Measurements from ENCODE around the gene UBASH3B.
A peak's percentile ranks its signal among the peaks of the same experiment; 100 is the strongest.
"Not testable (repeated sequence)": the region's sequence is repeated elsewhere in the genome, so short reads cannot be mapped to it uniquely, and the experiment has no call there.

UBASH3B gene, protein sequence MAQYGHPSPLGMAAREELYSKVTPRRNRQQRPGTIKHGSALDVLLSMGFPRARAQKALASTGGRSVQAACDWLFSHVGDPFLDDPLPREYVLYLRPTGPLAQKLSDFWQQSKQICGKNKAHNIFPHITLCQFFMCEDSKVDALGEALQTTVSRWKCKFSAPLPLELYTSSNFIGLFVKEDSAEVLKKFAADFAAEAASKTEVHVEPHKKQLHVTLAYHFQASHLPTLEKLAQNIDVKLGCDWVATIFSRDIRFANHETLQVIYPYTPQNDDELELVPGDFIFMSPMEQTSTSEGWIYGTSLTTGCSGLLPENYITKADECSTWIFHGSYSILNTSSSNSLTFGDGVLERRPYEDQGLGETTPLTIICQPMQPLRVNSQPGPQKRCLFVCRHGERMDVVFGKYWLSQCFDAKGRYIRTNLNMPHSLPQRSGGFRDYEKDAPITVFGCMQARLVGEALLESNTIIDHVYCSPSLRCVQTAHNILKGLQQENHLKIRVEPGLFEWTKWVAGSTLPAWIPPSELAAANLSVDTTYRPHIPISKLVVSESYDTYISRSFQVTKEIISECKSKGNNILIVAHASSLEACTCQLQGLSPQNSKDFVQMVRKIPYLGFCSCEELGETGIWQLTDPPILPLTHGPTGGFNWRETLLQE

DNA sequence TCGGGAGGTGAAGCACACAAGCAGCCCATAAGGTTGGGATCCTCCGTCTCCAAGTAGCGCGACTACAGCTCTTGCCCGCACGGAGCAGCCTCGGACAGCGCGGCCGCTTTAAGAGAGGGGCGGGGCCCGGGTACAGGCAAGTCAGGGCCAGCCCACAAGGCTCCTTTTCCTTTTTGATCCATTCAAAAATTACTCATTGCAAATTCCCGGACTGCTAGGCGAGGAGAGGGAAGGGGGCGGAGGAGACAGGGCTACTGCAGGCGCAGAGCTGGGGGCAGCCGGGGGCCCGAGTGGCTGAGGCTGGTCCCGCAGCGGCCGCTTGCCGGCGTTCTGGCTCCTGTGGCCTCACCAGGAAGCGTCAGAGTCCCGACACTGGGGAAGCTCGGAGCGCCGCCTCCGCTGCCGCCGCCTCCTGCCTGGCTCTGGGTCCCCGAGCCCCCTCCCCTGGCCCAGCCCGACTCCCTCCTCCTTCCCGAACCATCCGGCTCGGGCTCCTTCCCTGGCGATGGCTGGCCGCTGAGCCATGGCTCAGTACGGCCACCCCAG lies at the start of gene UBASH3B:
TSS of gene UBASH3B (plus strand) at position 196 of the 546 bp plus-strand sequence. CDS start at position 524, 328 bp downstream.
- DNase-seq (ENCODE audit: low read depth in 4 of 4, low spot score in 1 of 4), result peak; percentile 29 to 59 (median 38)

DNA sequence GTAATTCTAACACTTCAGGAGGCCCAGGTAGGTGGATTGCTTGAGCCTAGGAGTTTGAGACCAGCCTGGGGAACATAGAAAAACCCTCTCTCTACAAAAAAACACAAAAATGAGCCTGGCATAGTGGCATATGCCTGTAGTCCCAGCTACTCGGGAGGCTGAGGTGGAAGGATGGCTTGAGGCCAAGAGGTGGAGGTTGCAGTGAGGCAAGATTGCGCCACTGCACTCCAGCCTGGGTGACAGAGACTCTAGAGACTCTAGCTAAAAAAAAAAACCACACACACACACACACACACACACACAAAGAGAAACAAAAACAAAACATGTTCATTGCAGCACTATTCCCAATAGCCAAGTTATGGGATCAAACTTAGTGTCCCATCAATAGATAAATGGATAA lies 48.4 kb upstream of the UBASH3B start:
- not testable (repeated sequence) for DNase-seq (ENCODE audit: low read depth in 4 of 4, low spot score in 1 of 4)

DNA sequence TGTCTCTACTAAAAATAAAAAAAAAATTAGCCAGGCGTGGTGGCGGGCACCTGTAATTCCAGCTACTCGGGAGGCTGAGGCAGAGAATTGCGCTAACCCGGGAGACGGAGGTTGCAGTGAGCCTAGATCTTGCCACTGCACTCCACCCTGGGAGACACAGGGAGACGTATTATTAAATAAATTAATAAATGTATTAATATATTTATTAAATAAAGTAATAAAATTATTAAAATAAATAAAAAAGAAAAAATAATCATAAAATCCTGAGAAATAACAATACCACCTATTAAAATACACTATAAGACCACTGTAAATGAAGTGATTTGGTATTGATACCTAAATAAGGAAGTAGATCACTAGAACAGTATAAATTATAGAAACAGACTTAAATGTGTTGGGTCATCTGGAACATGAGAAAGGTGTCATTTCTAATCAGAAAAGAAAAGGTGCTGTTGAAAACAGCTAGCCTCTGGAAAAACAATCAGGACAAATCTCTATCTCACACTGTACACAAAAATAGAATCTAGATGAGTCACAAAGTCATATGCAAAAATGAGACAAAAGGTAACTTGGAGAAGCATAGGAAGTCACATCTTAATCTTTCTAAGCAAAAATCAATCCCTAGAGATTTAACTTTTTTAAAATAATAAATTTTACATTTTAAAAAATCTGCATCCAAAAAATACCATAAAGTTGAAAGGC lies 43.2 kb upstream of the UBASH3B start:
- DNase-seq (ENCODE audit: low read depth in 4 of 4, low spot score in 1 of 4), result no peak

DNA sequence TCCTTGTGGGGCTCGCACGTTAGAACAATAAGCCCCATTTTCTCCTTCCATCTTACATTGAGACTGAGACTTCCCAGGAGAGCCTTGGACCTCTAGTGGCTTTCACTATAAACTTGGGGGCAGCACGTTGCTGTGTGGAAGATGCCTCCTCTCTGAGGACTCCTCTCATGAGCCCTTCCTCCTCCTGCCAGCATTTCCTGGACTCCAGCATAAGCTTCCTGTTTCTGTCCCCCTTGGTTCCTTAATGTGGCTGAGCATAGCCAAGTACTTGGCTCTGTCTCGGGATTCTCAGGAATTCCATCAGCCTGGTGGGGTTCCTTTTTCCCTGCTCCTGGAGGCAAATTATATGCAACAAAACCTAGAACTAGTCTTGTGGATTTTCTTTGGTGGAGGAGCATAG lies 38.8 kb upstream of the UBASH3B start:
- no peak for DNase-seq (ENCODE audit: low read depth in 4 of 4, low spot score in 1 of 4)

DNA sequence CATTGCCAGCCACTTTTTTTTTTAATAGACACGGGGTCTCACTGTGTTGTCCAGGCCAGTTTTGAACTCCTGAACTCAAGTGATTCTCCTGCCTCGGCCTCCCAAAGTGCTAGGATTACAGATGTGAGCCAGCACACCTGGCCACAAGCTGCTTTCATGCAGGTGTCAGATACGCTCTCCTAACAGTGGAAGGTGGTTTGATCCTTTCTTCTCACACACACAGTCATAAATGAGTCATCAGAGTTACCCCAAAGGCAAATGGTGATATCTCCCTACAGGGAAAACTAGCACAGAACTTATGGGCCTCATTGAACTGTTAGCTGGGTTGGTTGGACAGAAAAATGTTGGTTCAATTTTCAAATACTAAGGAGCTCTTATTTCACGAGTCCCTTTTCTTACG lies 38.2 kb upstream of the UBASH3B start:
- no peak for DNase-seq (ENCODE audit: low read depth in 4 of 4, low spot score in 1 of 4)

DNA sequence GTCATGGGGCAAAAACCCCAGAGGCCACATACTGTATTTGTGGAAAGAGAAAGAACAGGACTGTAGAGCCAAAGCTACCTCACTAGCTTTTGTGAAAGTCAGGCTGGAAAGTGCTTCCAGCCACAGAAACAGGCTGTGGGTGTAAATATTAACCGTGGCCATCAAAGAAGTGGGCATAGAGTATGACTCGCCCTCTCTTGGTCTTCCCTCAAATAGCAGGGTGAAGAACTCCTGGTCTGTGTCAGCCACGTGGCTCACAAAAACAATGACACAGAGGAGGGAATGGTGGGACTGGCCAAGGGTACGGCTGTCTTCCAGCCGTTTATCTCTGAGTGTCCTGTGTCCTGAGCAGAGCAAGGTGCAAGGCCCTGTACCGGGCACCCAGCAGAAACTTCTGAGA lies 37.6 kb upstream of the UBASH3B start:
- no peak for DNase-seq (ENCODE audit: low read depth in 4 of 4, low spot score in 1 of 4)

DNA sequence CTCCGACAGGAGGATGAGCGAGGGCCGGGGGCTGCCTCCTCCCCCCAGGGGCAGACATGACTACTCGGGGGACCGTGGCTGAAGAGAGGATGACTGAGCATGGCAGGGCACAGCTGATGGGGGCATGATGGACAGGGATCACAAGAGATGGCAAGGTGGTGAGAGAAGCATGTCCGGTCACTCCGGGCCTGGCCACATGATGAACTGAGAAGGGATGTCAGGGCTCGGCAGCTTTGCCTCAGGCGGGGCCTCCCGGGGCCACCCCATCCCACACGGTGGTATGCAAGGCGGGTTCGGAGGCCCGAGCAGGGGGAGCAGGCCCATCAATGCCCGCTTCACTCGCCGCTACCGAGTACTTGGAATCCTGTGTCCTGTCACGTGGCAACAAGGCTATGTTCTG lies 36.6 kb upstream of the UBASH3B start:
- DNase-seq (ENCODE audit: low read depth in 4 of 4, low spot score in 1 of 4), result no peak

DNA sequence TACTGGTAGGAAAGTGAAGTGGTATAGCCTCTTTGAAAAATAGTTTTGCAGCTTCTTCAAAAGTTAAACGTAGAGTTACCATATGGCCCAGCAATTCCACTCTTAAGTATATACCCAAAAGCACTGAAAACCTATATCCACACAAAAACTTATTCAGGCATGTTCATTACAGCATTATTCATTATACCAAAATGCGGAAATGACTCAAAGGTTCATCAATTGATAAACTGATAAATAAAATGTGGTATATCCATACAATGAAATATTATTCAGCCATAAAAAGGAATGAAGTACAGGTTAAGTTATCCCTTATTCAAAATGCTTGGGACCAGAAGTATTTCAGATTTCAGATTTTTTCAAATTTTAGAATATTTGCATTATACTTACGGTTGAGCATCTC lies 35.8 kb upstream of the UBASH3B start:
- DNase-seq (ENCODE audit: low read depth in 4 of 4, low spot score in 1 of 4), result no peak

DNA sequence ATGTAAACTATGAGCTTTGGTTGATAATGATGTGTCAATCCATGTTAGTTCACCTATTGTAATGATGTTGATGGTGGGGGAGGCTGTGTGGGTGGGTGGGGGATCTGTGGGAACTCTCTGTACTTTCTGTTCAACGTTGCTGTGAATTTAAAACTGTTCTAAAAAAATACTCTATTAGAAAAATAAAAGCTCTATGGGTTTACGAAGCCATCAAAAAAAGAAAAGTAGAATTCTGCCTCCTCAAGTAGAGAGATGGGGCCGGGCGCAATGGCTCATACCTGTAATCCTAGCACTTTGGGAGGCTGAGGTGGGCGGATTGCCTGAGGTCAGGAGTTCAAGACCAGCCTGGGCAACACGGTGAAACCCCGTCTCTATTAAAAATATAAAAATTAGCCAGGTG lies 30.0 kb upstream of the UBASH3B start:
- DNase-seq (ENCODE audit: low read depth in 4 of 4, low spot score in 1 of 4), result not testable (repeated sequence)

DNA sequence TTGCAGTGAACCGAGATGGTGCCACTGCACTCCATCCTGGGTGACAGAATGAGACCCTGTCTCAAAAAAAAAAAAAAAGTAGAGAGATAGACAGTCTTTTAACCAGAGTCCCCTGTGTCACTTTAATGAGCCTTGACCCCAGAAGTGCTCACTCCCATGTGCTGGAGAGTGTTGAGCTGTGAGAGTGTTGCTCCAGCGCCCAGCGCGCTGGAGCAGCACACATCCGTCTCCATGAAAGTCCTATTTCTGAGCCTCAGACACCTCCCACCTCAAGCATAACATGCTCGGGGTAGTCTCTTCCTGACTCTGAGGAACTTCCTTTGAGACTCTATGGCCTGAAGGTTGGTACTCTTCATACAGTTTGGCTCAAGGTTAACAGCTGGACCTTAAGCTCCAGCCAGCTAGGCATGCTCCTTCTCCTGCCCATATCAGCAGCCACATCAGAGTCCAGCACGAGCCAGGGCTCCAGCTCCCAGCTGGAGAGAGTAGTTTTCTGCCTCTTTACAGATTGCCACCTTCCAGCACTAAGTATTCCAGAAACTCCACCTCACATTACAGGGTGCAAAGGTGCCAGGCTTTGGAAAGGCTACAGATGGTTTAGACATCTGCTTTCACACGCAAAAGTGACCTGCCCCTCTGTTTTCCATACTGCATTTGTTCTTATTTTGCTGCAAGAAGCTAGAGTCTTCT lies 29.4 kb upstream of the UBASH3B start:
- DNase-seq (ENCODE audit: low read depth in 4 of 4, low spot score in 1 of 4), result no peak

DNA sequence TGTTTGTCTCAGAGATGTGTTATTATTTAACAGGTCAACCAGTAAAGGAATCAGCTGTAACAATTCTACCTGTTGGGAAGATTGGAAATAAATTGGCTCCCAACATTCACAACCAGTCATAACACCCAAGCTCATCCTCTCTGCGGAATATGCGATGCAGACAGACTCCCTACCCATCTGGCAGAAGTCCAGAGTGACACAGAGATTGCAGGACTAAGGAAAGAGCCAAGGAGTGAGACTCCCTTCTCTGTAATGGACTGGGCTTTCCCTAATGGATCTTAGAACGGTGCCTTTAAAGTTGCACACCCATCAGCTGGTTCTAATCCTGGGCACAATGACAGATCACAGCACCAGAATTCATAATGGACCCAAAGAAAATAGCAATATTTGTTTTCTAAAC lies 27.8 kb upstream of the UBASH3B start:
- no peak for DNase-seq (ENCODE audit: low read depth in 4 of 4, low spot score in 1 of 4)

DNA sequence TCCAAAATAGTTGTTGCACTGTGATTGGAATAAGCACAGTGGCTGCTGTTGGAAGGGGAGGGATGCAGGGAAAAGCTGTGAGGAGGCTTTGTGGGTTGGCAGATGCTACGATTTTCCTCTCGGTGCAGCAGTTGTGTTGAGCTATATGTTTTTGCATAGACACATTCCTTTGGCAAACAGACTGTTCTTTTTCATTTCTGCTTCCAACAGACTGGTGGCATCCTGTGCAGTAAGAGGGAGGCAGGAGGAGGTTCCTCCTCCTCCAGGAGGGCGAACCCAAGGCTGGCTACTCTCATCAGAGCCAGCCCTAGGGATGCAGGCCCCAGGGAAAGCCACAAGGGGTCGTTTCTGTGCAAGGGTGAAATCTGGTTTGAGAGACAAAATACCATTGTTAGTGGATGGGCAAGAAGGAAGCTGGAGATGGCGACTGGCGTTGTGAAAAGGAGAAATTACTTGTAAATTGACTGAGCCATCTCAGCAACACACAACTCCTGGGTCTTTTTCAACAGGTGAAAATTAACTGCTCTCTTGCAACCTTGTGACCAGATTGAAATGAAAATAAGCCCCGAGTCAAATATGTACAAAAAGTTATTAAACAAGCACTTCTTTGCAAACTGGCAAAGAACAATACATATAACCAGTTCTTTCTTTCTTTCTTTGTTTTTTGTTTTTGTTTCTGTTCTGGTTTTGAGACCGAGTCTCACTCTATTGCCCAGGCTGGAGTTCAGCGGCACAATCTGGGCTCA lies 26.5 kb upstream of the UBASH3B start:
- peak; percentile 39 to 49 (median 44) for DNase-seq (ENCODE audit: low read depth in 4 of 4, low spot score in 1 of 4)

DNA sequence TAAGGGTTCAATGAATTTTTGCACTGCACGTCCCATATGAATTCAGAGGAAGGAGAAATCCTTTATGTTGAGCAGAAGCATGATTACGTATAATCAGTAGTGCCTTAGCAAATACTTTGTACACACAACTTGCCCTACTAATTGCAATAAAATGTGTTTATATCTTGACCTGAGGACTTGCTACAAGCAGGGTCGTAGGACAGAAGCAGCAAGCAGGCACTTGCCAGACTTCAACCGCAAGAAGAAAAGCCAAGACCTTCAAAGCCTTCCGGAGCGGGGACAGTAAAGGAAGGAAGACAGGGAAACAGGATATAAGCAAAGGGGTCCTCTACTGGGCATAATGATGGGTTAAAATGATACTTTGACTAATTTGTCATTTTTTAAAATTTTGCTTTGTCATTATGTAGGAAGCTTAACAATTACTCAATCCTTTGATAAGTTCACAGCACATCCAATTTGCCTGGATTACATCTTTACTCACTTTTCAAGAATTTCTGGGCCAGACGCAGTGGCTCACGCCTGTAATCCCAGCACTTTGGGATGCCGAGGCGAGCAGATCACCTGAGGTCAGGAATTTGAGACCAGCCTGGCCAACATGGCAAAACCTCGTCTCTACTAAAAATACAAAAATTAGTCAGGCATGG lies 23.2 kb upstream of the UBASH3B start:
- no peak for DNase-seq (ENCODE audit: low read depth in 4 of 4, low spot score in 1 of 4)

DNA sequence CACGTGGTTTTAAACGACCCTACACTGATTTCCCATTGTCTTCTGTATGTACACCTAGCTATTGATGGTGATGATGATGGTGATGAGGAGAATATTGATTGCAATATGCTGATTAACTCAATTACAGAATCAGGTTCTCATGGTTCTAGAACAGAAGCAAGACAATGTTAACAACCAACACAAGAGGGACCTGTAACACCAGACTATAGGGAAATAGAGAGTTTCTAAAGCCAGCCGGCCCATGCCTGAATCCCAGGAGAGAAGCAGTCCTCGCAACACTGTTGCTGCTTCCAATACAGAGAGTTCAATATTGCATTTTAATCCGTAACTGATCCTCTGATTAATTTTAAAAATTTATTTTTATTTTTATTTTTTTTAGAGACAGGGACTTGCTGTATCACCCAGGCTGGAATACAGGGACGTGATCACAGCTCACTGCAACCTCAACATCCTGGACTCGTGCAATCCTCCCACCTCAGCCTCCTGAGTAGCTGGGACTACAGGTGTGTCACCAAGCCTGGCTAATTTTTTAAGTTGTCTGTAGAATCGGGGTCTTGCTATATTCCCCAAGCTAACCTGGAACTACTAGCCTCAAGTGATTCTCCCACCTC lies 22.2 kb upstream of the UBASH3B start:
- DNase-seq (ENCODE audit: low read depth in 4 of 4, low spot score in 1 of 4), result peak in 1 of 4 experiments; percentile 4

DNA sequence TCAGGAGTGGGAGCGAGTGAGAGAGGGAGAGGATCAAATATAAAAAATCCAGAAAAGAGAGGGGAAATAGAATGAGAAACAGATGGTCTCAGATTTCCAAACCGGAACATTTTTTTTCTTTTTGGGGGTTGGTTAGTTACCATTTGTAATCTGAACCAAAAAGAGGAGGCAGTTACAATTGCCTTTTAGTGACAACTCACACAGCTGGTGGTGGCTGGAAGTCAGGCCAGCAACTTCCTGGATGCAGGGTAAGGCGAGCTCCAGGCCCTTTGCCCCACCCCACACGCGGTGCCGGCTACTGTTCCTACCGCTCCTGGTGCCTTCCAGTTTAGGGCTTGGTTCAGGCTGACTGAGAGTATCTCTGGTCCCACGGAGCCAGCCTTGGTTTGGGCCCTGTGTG lies 21.0 kb upstream of the UBASH3B start:
- no peak for DNase-seq (ENCODE audit: low read depth in 4 of 4, low spot score in 1 of 4)

DNA sequence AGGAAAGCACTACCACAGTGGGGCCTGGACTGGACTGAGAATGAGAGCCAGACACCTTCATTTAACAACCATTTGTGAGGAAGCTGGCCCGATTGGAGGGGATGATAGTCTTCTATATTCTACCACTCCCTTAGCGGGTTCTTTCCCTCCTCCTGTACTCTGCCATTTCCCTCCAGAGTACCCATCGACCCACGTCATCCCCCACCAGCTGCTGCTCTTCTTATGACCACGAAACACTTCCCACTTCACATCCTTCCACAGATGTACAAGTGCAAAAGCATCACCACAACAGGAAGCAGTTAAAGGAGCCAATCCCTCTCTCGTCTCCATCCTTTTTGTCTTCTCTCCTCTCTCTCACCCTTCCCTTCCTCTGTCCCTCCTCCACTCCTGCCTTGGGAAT lies 18.0 kb upstream of the UBASH3B start:
- DNase-seq (ENCODE audit: low read depth in 4 of 4, low spot score in 1 of 4), result no peak

DNA sequence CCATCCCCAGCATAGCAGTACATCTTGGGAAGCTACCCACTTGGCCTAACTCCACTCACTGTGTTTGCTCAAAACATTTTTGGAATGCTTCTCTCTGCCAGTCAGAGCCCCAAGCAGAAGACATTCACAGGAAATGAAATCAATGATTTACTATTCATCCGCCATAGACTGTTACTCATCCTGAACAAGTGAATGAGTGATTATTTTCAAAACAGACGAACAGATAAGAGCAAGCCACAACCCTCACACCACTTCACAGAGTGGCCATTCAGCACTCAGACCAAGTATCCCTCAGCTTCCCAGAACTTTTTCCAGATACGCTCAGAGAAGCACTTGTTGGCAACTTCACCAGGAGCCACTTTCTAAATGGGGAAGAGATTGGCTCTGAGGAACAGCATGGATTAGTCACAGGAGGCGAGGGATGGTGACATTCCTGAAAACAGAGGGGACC lies 13.0 kb upstream of the UBASH3B start:
- no peak for DNase-seq (ENCODE audit: low read depth in 4 of 4, low spot score in 1 of 4)

DNA sequence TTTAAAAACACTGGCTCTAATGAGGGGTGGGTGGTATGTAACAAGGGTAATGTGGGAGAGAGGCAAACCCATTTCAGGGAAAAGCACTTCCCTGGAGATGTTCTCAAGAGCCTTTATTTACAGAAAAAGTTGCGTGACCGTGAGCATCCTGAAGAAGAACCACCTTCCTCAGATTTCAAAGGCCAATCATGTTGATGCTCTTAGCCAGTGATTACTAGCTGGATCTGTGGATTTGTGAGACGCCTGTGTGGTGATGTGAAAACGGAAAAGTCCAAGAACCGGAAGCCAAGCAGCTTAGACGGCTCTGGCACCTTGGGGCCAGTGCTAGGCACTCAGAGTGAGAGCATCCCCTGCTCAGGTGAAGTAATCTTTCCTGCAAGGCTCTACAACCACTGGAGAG lies 12.6 kb upstream of the UBASH3B start:
- no peak for DNase-seq (ENCODE audit: low read depth in 4 of 4, low spot score in 1 of 4)

DNA sequence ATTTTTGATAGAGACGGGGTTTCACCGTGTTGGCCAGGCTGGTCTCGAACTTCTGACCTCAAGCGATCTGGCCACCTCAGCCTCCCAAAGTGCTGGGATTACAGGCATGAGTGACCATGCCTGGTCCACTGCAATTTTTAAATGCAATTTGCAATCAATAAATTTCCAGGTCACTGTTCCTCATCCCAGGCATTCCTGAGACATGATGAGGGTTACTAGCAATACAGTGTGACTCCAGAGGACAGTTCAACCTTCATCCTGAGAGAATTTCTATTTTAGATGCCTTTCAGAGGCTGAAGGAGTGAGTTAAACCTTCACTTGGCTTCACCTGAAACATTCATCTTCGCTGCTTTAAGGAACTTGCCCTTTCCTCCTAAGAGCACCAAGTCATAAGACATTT lies 9.7 kb upstream of the UBASH3B start:
- no peak for DNase-seq (ENCODE audit: low read depth in 4 of 4, low spot score in 1 of 4)
